Frontal cortex (tissue), 4 donors: ENCODE results near the gene ZNF418. TPM values are rescaled to one million over a fixed set of nuclear protein-coding genes. Genes with fewer than 3 reads are reported as not detected.
A peak's percentile ranks its signal among the peaks of the same experiment; 100 is the strongest.
"Not testable (repeated sequence)": the region's sequence is repeated elsewhere in the genome, so short reads cannot be mapped to it uniquely, and the experiment has no call there.

Experiments
- DNase-seq, 2 donors: peaks; one replicate each; pipeline ENCODE4 v3.0.0; 2012; ENCODE audit warnings: low spot score in 2 of 2
- FAIRE-seq: peaks from 2 replicates; lab custom pipeline; 2012; peaks lifted over from hg19 to GRCh38; lab: Jason Lieb, UNC
- total RNA-seq: library from RNA; depleted of rRNA; stranded (reverse); fragments of >200 nt; gene quantifications from one replicate; pipeline ENCODE4 v1.2.3, GENCODE V29; 2014
- donor health status: control.
- donor health status: control.
- donor health status: control.

The ZNF418 gene
- total RNA-seq, 1 donor from 2014 or later: 53.4 TPM

DNA sequence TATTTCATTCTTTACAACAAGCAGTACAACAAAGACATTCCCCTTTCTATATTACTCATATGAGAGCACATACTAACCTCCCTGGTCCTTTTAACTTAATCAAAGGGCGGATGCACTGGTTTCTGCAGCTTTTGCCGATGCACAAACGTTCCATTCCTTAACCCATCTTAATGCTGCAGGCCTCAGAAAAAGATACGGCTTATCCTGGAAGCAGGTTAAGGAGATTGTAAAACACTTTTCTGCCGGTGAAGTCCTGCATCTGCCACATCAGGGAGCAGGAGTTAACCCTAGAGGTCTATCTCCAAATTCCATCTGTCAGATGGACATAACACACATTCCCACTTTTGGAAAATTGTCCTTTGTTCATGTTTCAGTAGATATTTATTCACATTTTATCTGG, 34.9 kb downstream of the ZNF418 start:
- FAIRE-seq: no peak
- DNase-seq: no peak

DNA sequence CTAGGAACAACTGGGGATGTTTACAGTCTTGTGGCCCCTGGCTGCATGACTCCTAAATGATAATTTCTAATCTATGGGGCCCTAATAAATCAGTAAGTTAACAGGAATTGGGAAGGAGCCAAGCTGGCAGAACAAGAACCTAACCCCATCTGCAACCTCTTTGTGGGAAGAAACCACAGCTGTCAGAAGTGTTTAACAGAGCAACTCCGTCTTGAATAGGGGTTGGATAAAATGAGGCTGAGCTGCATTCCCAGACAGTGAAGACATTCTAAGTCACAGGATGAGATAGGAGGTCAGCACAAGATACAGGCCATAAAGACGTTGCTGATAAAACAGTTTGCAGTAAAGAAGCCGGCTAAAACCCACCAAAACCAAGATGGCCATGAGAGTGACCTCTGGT, 44.5 kb downstream of the ZNF418 start:
- FAIRE-seq, DNase-seq: not testable (repeated sequence)

DNA sequence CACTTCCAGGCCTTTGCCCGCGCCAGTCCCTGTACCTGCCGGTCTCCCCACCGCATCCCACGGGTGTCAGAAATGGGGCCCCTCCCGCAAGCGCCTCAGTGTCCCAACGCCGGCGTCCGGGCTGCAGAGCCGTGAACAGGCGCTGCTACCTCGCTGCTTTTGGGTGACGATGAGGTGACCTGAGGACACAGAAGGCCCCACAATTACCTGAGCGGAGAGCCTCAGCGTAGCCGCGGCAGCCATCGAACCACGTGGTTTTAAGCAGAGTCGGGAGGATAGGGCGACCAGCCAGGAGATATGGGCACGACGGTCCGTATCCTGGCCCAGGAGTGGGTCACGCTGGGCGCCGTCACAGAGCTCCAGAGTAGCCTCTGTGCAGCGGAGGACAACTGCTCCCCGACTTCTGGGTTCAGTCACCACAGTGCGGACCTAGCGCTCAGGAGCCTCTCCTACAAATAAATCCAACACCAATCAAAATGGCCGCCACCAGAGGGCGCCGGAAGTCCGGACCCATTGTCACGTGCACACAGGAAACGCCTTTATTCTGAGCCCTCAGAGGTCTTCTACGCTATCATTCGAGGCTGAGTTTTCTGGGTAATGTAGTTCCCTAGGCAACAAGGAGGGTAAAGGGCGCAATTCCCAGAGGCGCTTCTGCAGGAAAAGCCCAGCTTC, 46.5 kb downstream of the ZNF418 start, which contains the start of gene ZNF814:
TSS of gene ZNF814 (minus strand) at position 478 of the 672 bp plus-strand sequence. CDS start at position 243, 235 bp downstream.
- peak; percentile 31 to 74 for DNase-seq
- no peak for FAIRE-seq

DNA sequence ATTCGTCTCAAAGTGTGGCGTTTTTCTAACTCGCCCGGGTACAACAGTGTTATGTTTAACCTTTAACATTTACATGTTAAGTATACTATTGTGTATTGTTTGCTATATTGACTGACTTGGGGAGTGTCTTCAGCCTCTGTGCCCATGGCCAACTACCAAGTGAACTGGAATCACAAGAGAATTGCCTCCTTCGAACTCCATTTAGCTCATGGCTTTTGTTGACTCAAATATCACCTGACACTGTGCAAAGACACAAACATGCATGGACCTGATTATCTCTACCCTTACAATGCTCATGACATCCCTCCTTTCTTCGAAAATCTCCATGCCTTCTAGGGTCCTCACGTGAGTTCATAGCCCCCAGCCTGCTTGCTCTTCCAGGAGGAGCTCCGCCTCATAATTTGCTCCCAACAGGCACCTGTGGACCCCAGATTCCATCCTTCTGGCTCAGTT, 47.1 kb downstream of the ZNF418 start:
- DNase-seq (peak in 1 of 2 donors; percentile 8), FAIRE-seq (no peak)

DNA sequence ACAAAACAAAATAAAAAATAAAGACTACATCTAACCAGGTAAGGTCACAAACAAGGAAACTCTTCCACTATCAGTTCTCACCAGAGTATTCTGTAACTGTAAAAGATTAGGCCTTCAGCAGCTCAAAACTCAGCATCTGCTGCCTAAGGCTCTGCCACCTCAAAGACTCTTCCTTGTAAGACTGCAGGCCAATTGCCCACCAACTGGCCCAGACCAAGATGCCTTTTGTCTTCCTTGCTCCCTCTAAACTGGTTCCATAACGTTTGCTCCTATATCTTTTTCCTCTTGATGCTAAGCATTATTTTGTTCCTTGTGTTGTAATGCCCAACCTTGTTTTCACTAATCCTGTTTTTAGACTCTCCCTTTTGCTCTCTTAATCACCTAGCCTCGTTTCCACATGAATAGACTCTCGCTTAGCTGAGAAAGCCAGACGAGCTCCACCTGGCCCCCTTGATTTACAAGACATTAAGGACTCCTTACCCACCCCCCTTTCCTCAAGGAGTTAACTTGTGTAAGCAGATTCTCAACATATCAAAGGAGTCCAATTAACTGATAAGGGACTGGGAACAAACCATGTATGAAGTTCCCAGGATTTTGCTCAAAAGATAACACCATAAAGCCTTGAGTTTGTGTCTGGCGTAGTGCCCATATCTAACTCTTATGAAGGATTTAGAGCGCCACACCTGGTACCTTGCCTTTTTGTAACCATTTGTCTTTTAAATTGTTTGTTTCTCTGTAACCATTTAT, 47.8 kb downstream of the ZNF418 start:
- DNase-seq: no peak

DNA sequence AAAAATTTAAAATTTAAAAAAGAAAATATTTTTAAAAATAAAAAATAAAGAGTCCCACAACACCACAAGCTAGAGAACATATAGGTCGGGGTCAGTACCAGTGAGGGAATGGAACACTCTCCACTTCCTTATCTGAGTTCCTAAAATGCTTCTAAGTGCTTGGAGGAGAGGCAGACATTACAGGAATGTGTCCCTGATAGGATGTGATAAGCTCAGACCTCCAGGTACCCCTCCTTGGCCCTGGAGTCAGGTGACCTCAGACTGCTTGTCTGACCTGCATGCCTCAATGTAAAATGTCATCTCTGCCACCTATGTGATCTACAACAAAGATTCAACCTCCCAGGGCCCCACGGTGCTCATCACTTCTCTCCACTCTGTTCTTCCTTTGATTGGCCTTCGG, 49.2 kb downstream of the ZNF418 start:
- no peak for DNase-seq
- no peak for FAIRE-seq

More for the DNA sequence above, 47.8 kb downstream of the ZNF418 start:
- FAIRE-seq: no peak

DNA sequence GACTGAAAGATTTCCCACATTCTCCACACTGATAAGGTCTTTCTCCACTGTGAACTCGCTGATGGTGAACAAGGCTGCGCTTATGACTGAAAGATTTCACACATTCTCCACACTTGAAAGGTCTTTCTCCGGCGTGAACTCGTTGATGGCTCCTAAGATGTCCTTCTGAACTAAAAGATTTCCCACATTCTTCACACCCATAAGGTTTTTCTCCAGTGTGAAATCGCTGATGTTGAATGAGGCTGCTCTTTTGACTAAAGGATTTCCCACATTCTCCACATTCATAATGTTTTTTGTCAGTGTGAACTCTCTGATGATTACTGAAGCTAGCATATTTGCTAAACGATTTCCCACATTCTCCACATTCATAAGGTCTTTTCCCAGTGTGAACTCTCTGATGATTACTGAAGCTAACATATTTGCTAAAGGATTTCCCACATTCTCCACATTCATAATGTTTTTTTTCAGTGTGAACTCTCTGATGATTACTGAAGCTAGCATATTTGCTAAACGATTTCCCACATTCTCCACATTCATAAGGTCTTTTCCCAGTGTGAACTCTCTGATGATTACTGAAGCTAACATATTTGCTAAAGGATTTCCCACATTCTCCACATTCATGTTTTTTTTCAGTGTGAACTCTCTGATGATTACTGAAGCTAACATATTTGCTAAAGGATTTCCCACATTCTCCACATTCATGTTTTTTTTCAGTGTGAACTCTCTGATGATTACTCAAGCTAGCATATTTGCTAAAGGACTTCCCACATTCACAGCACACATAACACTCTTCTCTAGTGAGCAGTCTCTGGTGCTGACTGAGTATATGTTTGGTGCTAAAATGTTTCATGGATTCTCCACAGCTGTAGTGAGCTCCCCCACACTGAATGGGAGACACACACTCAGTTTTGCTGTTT, 61.1 kb downstream of the ZNF418 start:
- not testable (repeated sequence) for DNase-seq

DNA sequence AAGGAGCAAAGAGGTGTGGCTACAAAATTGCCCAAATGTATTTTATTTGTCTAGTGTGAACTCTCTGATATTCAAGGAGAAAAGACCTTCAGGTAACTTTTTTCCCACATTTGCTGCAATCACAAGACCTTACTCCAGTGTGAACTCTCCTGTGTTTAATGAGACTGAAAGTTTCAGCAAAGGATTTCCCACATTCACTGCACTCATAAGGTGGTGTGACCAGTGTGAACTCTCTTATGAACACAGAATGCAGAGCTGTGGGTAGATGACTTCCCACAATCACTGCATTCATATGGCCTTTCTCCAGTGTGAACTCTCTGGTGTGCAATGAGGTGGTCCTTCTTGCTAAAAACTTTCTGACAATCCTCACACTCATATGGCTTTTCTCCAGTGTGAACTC, 62.8 kb downstream of the ZNF418 start:
- DNase-seq (no peak), FAIRE-seq (no peak)

More for the DNA sequence above, 61.1 kb downstream of the ZNF418 start:
- FAIRE-seq: not testable (repeated sequence)

Other genes with a start within 250 kb of the ZNF418 start
- gene ZNF154, start 226.2 kb downstream of the ZNF418 start, total RNA-seq: 33.0 TPM
- gene ZNF671, start 207.8 kb downstream of the ZNF418 start, total RNA-seq: 33.4 TPM
- gene ZNF776, start 188.6 kb downstream of the ZNF418 start, total RNA-seq: 53.4 TPM
- gene ZNF586, start 165.7 kb downstream of the ZNF418 start, total RNA-seq: 61.1 TPM
- 9.0 TPM for gene ZNF552, start 120.5 kb downstream of the ZNF418 start, total RNA-seq
- gene ZNF587B, start 105.1 kb downstream of the ZNF418 start, total RNA-seq: 20.8 TPM
- 24.9 TPM for gene ZNF587, start 85.5 kb downstream of the ZNF418 start, total RNA-seq
- gene ZNF814, start 46.4 kb downstream of the ZNF418 start, total RNA-seq: 25.7 TPM
- gene ZNF417, start 18.8 kb downstream of the ZNF418 start, total RNA-seq: 31.0 TPM
- 19.6 TPM for gene ZNF256, start 12.3 kb upstream of the ZNF418 start, total RNA-seq
- 0.82 TPM for gene C19orf18, start 39.1 kb upstream of the ZNF418 start, total RNA-seq
- gene ZNF606, start 67.4 kb upstream of the ZNF418 start, total RNA-seq: 65.6 TPM
- 0.82 TPM for gene ZSCAN1, start 98.6 kb upstream of the ZNF418 start, total RNA-seq
- gene ZNF135, start 123.9 kb upstream of the ZNF418 start, total RNA-seq: 11.8 TPM
- 95.0 TPM for gene ZSCAN18, start 162.8 kb upstream of the ZNF418 start, total RNA-seq
- gene ZNF329, start 215.4 kb upstream of the ZNF418 start, total RNA-seq: 42.4 TPM
- gene ZNF274, start 247.7 kb upstream of the ZNF418 start, total RNA-seq: 23.2 TPM